ENCODE data around the gene INO80D.

INO80D gene

DNA sequence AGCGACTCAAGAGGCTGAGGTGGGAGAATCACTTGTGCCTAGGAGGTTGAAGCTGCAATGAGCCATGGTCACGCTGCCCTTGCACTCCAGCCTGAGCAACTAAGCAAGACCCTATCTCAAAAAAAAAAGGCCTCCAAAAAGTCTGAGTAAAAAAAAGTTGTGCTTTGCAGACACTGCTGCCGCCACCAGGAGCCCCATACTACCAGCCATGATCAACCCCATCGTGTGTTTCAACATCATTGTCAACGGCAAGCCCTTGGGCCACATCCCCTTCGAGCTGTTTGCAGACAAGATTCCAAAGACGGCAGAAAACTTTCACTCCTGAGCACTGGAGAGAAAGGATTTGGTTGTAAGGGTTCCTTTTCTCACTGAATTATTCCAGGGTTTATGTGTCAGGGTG, 137.1 kb downstream of the INO80D start:
- no peak for TF ChIP-seq JUND (IDR thresholded peaks at IDR 0.05; ENCODE audit: low read depth)
- DNase-seq (ENCODE audit: low read depth in 1 of 2, low spot score in 1 of 2), result peak in 1 of 2 experiments; percentile 4
- in situ Hi-C loops (cut with HindIII; ENCODE audit: low pct_unique_long_range_greater_than_20kb, low sequenced_read_pairs), result no loop called here

DNA sequence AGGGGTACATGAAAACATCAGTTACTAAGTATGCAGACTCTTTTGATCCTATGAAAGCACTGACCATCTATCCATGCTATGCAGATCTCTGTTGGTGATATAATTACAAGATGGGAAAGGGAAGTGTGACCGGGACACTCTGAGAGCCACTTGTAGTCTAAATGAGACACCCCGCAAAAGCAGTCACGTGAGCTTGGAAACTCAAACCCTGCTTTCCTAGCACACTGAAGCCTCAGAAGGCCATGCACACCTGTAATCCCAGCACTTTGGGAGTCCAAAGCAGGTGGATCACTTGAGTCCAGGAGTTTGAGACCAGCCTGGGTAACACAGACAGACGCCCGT, 137.5 kb downstream of the INO80D start:
- TF ChIP-seq JUND (IDR thresholded peaks at IDR 0.05; ENCODE audit: low read depth), result no peak
- no peak for DNase-seq (ENCODE audit: low read depth in 1 of 2, low spot score in 1 of 2)
- in situ Hi-C loops (cut with HindIII; ENCODE audit: low pct_unique_long_range_greater_than_20kb, low sequenced_read_pairs), result no loop called here

DNA sequence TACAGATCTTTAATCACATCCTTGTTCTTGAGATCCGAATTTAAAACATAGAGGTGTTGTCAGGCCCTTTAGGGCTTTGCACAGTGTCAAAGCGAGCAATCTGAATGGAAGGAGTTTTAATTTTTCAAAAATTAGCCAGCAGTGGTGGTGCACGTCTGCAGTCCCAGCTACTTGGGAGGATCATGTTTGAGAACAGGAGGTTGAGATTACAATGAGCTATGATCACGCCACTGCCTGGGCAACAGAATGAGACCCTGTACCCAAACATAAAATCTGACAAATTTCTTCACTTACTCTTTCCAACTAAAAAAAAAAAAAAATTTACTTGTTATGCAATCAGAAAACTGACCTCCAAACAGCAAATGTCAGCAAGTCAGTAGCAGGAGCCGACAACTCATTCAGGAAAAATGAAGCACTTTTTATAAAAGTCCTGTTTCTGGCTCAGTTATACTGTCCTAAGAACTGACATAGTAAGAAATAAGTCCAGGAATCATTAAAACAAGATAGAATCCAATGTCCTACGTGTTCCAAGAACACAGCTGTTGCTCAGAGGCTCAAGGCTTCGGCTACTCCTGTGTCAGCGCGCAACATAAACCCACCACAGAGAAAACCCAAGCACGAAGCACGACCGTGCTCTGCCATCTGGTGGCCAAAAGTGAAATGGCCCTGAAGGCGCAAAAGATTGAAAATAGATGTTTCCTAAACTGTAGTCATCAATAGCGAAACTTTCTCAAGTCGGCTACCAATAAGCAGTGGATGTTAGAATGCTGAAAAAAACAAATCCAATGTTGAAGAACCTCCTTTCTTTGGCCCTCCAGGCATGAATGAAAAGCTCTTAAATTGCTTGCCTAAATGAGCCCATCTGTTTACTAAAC, 138.1 kb downstream of the INO80D start:
- no peak for TF ChIP-seq JUND (IDR thresholded peaks at IDR 0.05; ENCODE audit: low read depth)
- in situ Hi-C loops (cut with HindIII; ENCODE audit: low pct_unique_long_range_greater_than_20kb, low sequenced_read_pairs), result no loop called here
- peak; percentile 47 to 57 for DNase-seq (ENCODE audit: low read depth in 1 of 2, low spot score in 1 of 2)

DNA sequence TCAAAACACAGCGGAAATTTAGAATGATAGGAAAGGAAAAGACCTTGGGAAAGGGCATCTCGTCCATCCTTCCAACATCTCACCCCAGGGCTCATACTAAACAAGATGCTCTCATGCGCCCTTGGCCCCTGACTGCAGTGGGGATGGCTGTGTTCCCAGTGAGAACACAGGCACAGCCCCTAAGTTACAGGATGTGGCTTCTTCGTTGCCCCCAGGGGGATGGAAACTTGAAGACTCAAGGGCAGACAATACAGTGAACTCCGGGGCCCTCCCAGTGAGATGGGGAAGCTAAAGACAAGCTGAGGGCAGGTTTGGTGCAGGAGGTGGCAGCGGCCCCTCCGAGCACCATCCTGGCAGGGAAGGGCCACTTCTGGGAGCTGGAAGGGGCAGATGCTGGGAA, 139.7 kb downstream of the INO80D start:
- in situ Hi-C loops (cut with HindIII; ENCODE audit: low pct_unique_long_range_greater_than_20kb, low sequenced_read_pairs), result no loop called here
- no peak for TF ChIP-seq JUND (IDR thresholded peaks at IDR 0.05; ENCODE audit: low read depth)
- DNase-seq (ENCODE audit: low read depth in 1 of 2, low spot score in 1 of 2), result no peak
